K562 (cell line): Measurements from ENCODE around the gene RABGAP1L. TPM values are rescaled to one million over a fixed set of nuclear protein-coding genes. Genes with fewer than 3 reads are reported as not detected.

Experiments used
- ATAC-seq: fragments of 200-7000 bp; cut with Tn5 transposase; 3 replicates; pipeline ENCODE4 v1.9.1; 2020; ENCODE audit warnings: moderate library complexity
- BruUV-seq: library from RNA; stranded (reverse); fragments of 400-500 nt; replicated peaks from 2 replicates; lab custom pipeline; 2021; lab: Mats Ljungman, UMichigan
- CTCF ChIA-PET: fragments of 300-600 bp; formaldehyde crosslinking; extraction: SDS; loops from one replicate; lab custom pipeline; 2021; ENCODE audit warnings: low intra/inter-chr PET ratio; lab: Yijun Ruan, JAX
- POLR2A ChIA-PET: fragments of 300-600, 350-650 bp; sonication (Branson Sonifier 250); formaldehyde crosslinking; extraction: SDS; loops from one replicate; lab custom pipeline; 2021; ENCODE audit warnings: antibody characterized with exemption, inconsistent platforms; lab: Yijun Ruan, JAX
- DNase-seq, 4 experiments: peaks; one replicate each; pipeline versions ENCODE4 v3.0.0 to v3.0.0-alpha.2; 2011 to 2018; ENCODE audit warnings: low spot score in 3 of 4, mixed read lengths in 3 of 4; ENCODE audit errors: extremely low read depth in 1 of 4
- FAIRE-seq: peaks from 2 replicates; lab custom pipeline; 2011; peaks lifted over from hg19 to GRCh38; lab: Jason Lieb, UNC
- H2AFZ ChIP-seq: 2 replicates; pipeline ENCODE4 v1.6.0; 2011; ENCODE audit warnings: low read depth, low read length, control low read depth, inconsistent platforms
- H3K27ac ChIP-seq: fragments of 200-600 bp; 3 replicates; pipeline ENCODE4 v1.8.0; 2011; ENCODE audit warnings: low read depth, mild to moderate bottlenecking, control low read depth, inconsistent platforms, low read length, moderate library complexity, mixed read lengths; ENCODE audit errors: extremely low read depth
- H3K27me3 ChIP-seq, 2 experiments: fragments of 300-600 bp in 1 of 2; 2 replicates in 1 of 2; 3 replicates in 1 of 2; pipeline versions ENCODE4 v1.6.0 to v1.8.0; 2011; ENCODE audit warnings: inconsistent platforms in 2 of 2, low read length in 2 of 2, mild to moderate bottlenecking in 1 of 2, mixed read lengths in 1 of 2, moderate library complexity in 1 of 2; ENCODE audit not compliant: control insufficient read depth in 2 of 2, insufficient read depth in 2 of 2
- H3K36me3 ChIP-seq: fragments of 300-600 bp; 3 replicates; pipeline ENCODE4 v1.8.0; 2011; ENCODE audit warnings: mild to moderate bottlenecking, low read length, inconsistent platforms; ENCODE audit not compliant: control insufficient read depth, insufficient read depth
- H3K4me1 ChIP-seq, 2 experiments: fragments of 200-600 bp in 1 of 2; replicated peaks in 1 of 2; 2 replicates in 1 of 2; 3 replicates in 1 of 2; pipeline versions ENCODE4 v1.5.1 to v1.8.0; 2011; ENCODE audit warnings: inconsistent platforms in 2 of 2, low read length in 2 of 2, mild to moderate bottlenecking in 1 of 2, mixed read lengths in 1 of 2, moderate library complexity in 1 of 2; ENCODE audit not compliant: control insufficient read depth in 2 of 2, insufficient read depth in 2 of 2
- H3K4me2 ChIP-seq: 2 replicates; pipeline ENCODE4 v1.6.1; 2011; ENCODE audit warnings: low read length, control low read depth, inconsistent platforms, mixed read lengths; ENCODE audit not compliant: insufficient read depth
- H3K4me3 ChIP-seq: fragments of 200-600 bp; sonication (generic), shearing (Covaris generic); 2 replicates; pipeline ENCODE4 v1.5.1; 2016; ENCODE audit warnings: control low read depth, inconsistent platforms
- H3K79me2 ChIP-seq: fragments of 200-600 bp; 3 replicates; pipeline ENCODE4 v1.8.0; 2011; ENCODE audit warnings: low read length, inconsistent platforms; ENCODE audit not compliant: control insufficient read depth, insufficient read depth
- H3K9ac ChIP-seq, 2 experiments: 2 replicates each; pipeline versions ENCODE4 v1.6.0 to v1.6.1; 2011; ENCODE audit warnings: low read depth in 2 of 2, low read length in 2 of 2, control low read depth in 1 of 2, inconsistent platforms in 1 of 2, mild to moderate bottlenecking in 1 of 2, mixed read lengths in 1 of 2; ENCODE audit not compliant: insufficient read depth in 1 of 2
- H3K9me1 ChIP-seq: one replicate; pipeline ENCODE4 v1.6.0; 2011; ENCODE audit warnings: inconsistent platforms, mild to moderate bottlenecking, low read length, moderate library complexity; ENCODE audit not compliant: control insufficient read depth, insufficient read depth
- H3K9me3 ChIP-seq: replicated peaks from 2 replicates; pipeline ENCODE4 v1.5.1; 2011; ENCODE audit warnings: low read depth, low read length, inconsistent platforms; ENCODE audit not compliant: control insufficient read depth, insufficient read depth
- H4K20me1 ChIP-seq: replicated peaks from 2 replicates; pipeline ENCODE4 v1.6.1; 2011; ENCODE audit warnings: low read length, inconsistent platforms, mixed read lengths; ENCODE audit not compliant: control insufficient read depth, insufficient read depth
- ARID3A ChIP-seq: IDR thresholded peaks from 2 replicates; pipeline ENCODE4 v1.6.1; 2012; ENCODE audit warnings: low read depth, low read length, improper control_type of control experiment, borderline replicate concordance
- CHD1 ChIP-seq: fragments of 200-600 bp; sonication (generic); IDR thresholded peaks from one replicate; pipeline ENCODE4 v1.6.1; 2012; ENCODE audit warnings: mild to moderate bottlenecking, moderate library complexity, low read length, inconsistent platforms
- FOXA3 ChIP-seq, 2 experiments: fragments of 450-650 bp in 1 of 2; sonication (generic) in 1 of 2; formaldehyde crosslinking; IDR thresholded peaks in 1 of 2; conservative IDR thresholded peaks in 1 of 2; 2 replicates each; pipeline versions ENCODE4 v1.4.0 to v1.8.0; 2020 to 2022; ENCODE audit warnings: mild to moderate bottlenecking in 2 of 2, missing genetic modification reagents in 1 of 2
- IFI16 ChIP-seq: fragments of 250-450 bp; sonication (Bioruptor Pico); IDR thresholded peaks from 2 replicates; pipeline ENCODE4 v2.1.2; 2022; ENCODE audit warnings: mild to moderate bottlenecking, inconsistent platforms
- NR2F6 ChIP-seq: fragments of 450-650 bp; formaldehyde crosslinking; IDR thresholded peaks from 2 replicates; pipeline ENCODE4 v1.4.0; 2020; ENCODE audit warnings: mild to moderate bottlenecking
- PHF20 ChIP-seq: fragments of 450-650 bp; IDR thresholded peaks from 2 replicates; pipeline ENCODE4 v1.6.1; 2018; ENCODE audit not compliant: partially characterized antibody
- SRSF7 ChIP-seq: fragments of 200-400 bp; formaldehyde crosslinking; optimal IDR thresholded peaks from 2 replicates; pipeline ENCODE3; 2017; ENCODE audit warnings: mild to moderate bottlenecking, low read depth, low read length
- TCF7 ChIP-seq: sonication (generic); IDR thresholded peaks from 2 replicates; pipeline ENCODE4 v1.6.1; 2016; ENCODE audit warnings: antibody characterized with exemption, borderline replicate concordance
- ZNF175 ChIP-seq: fragments of 200-800 bp; sonication (Bioruptor generic); IDR thresholded peaks from 2 replicates; pipeline ENCODE4 v1.6.1; 2016; ENCODE audit warnings: low read depth, mild to moderate bottlenecking, missing genetic modification characterization, missing compliant biosample characterization
- in situ Hi-C: fragments of 300-500 bp; cut with MboI; formaldehyde crosslinking; loops from 4 replicates; pipeline ENCODE4 v1.15.0; 2018; ENCODE audit warnings: inconsistent platforms, mixed read lengths
- intact Hi-C: fragments of 100-400 bp; cut with micrococcal nuclease; formaldehyde crosslinking; loops from 2 replicates; pipeline ENCODE4 v1.14.2; 2022
- polyA plus RNA-seq, 8 experiments: library from polyadenylated mRNA; depleted of rRNA in 4 of 8; stranded (reverse) in 5 of 8; unstranded in 3 of 8; fragments of >200 nt; fragmentation: Nextera tagmentation in 2 of 8; fragmentation: Illumina TruSeq in 1 of 8; extraction: Ambion mirVana in 2 of 8; extraction: Trizol in 1 of 8; gene quantifications; 2 replicates each; pipeline versions ENCODE4 v1.2.1 to v1.2.3, GENCODE V29; 2011 to 2014; ENCODE audit warnings: inconsistent platforms in 1 of 8, missing spikeins in 1 of 8
- total RNA-seq, 7 experiments: library from RNA; depleted of rRNA in 6 of 7; stranded (reverse); fragments of >200 nt in 6 of 7; fragmentation: Illumina TruSeq in 2 of 7; extraction: Trizol in 2 of 7; gene quantifications; 2 replicates each; pipeline versions ENCODE4 v1.2.1 to v1.2.3, GENCODE V29; 2011 to 2021; ENCODE audit warnings: low replicate concordance in 1 of 7
- TF ChIP-seq, protein P1 (sequence below), 2 experiments: fragments of 200-800 bp in 1 of 2; sonication (Bioruptor generic) in 1 of 2; sonication (generic) in 1 of 2; formaldehyde crosslinking in 1 of 2; IDR thresholded peaks in 1 of 2; conservative IDR thresholded peaks in 1 of 2; 2 replicates each; pipeline versions ENCODE4 v1.5.0 to v1.6.1; 2016 to 2020; ENCODE audit warnings: missing compliant biosample characterization in 1 of 2, missing genetic modification characterization in 1 of 2, missing genetic modification reagents in 1 of 2
- TF ChIP-seq, protein P2 (sequence below): fragments of 450-650 bp; IDR thresholded peaks from 2 replicates; pipeline ENCODE4 v1.6.1; 2016

The RABGAP1L gene
- total and polyA plus RNA-seq, 9 of the 15 experiments (the other 6 are each of a cell fraction or from before 2014, with no cell fraction given), result 16.5 to 44.9 (median 26.7) TPM

DNA sequence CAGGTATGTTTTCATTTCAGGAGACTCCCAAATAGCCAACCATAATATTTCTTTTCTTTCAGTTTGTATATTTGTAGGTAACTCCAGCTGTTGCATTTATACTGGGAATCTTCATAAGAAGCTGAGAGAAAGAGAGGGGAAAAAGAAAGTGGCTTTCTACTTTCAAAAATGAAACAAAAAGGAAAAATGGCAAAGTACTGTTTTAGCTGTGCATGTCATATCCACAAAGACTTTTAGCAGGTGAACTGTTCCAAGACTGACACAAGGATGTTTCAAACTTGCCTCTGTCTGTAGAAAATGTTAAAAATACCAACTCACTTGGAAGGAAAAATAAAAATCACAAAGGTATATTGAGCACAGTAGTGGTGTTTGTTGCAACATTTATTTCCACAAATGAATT, 798.5 kb downstream of the RABGAP1L start:
- no peak for FAIRE-seq
- ChIA-PET CTCF (no interaction called here), POLR2A (interaction anchor here (0.8 to 1.7 kb wide), 2 partner anchors 15 to 41 kb away, joined by 3 to 9 read pairs; no protein-coding TSS in a partner anchor)
- in situ Hi-C loops, result no loop called here
- Histone ChIP-seq H3K27me3 (no peaks in the 10 kb centered on the region), H3K4me3 (no peak overlapping the region), H3K36me3 (no peaks in the 10 kb centered on the region), H3K4me2 (no peak overlapping the region), H3K27ac (no peak overlapping the region), H4K20me1 (no peaks in the 10 kb centered on the region), H2AFZ (no peak overlapping the region), H3K4me1 (peaks cover 0 to 25% of the 10 kb centered on the region in 2 experiments; a peak in 3 of 5 replicates), H3K9me1 (no peaks in the 10 kb centered on the region), H3K9me3 (no peaks in the 10 kb centered on the region), H3K79me2 (no peaks in the 10 kb centered on the region), H3K9ac (peak overlapping the region in 1 of 2 experiments; percentile 2; a peak in 1 of 4 replicates)
- no peak for DNase-seq
- TF ChIP-seq SRSF7 (no peak), ZNF175 (CRISPR knock-in tag) (no peak), ARID3A (no peak), FOXA3 (CRISPR knock-in tag; conservative IDR thresholded peaks at IDR 0.05 in 1 of 2, IDR thresholded peaks at IDR 0.05 in 1 of 2) (no peak), NR2F6 (CRISPR knock-in tag) (no peak), CHD1 (no peak), PHF20 (no peak), IFI16 (no peak), TCF7 (no peak)
- TF ChIP-seq, protein P1, sequence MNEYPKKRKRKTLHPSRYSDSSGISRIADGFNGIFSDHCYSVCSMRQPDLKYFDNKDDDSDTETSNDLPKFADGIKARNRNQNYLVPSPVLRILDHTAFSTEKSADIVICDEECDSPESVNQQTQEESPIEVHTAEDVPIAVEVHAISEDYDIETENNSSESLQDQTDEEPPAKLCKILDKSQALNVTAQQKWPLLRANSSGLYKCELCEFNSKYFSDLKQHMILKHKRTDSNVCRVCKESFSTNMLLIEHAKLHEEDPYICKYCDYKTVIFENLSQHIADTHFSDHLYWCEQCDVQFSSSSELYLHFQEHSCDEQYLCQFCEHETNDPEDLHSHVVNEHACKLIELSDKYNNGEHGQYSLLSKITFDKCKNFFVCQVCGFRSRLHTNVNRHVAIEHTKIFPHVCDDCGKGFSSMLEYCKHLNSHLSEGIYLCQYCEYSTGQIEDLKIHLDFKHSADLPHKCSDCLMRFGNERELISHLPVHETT (CRISPR knock-in tag; conservative IDR thresholded peaks at IDR 0.05 in 1 of 2, IDR thresholded peaks at IDR 0.05 in 1 of 2), result no peak
- TF ChIP-seq, protein P2, sequence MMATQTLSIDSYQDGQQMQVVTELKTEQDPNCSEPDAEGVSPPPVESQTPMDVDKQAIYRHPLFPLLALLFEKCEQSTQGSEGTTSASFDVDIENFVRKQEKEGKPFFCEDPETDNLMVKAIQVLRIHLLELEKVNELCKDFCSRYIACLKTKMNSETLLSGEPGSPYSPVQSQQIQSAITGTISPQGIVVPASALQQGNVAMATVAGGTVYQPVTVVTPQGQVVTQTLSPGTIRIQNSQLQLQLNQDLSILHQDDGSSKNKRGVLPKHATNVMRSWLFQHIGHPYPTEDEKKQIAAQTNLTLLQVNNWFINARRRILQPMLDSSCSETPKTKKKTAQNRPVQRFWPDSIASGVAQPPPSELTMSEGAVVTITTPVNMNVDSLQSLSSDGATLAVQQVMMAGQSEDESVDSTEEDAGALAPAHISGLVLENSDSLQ, result no peak
- BruUV-seq, result no TSS peak
- no peak for ATAC-seq
- intact Hi-C loops, result no loop called here
